Thyroid gland (tissue), 4 donors: ENCODE results near the gene SHQ1.

ENCODE experiments used
- CTCF ChIP-seq, 6 experiments: fragments of 200-600 bp in 3 of 6; fragments of 450-650 bp in 3 of 6; sonication (generic) in 3 of 6; IDR thresholded peaks; one replicate each; pipeline ENCODE4 v1.5.1; 2016 to 2019; ENCODE audit warnings: antibody characterized with exemption in 6 of 6, mild to moderate bottlenecking in 2 of 6, inconsistent platforms in 1 of 6, moderate library complexity in 1 of 6
- POLR2A ChIP-seq, 2 donors: fragments of 450-650 bp; IDR thresholded peaks; one replicate each; pipeline ENCODE4 v1.6.1; 2017; ENCODE audit warnings: antibody characterized with exemption in 2 of 2, mild to moderate bottlenecking in 2 of 2, moderate library complexity in 1 of 2

GRCh38 chr3:72894976-72895552 is 46.8 kb upstream of the SHQ1 start:
- TF ChIP-seq CTCF (IDR thresholded peaks at IDR 0.05) = no peak
- TF ChIP-seq POLR2A (IDR thresholded peaks at IDR 0.05) = no peak
